GM12891 (cell line): ENCODE results near the gene EHMT1.

Source experiments
- DNase-seq: peaks from one replicate; pipeline ENCODE4 v3.0.0; 2011; ENCODE audit warnings: low spot score; ENCODE audit not compliant: insufficient read length
- FAIRE-seq: peaks from 2 replicates; lab custom pipeline; 2011; peaks lifted over from hg19 to GRCh38; lab: Jason Lieb, UNC
- PAX5 ChIP-seq: IDR thresholded peaks from 2 replicates; pipeline ENCODE4 v1.6.1; 2011; ENCODE audit warnings: low read length, moderate library complexity, mild to moderate bottlenecking; ENCODE audit not compliant: insufficient read depth, severe bottlenecking
- POLR2A ChIP-seq: IDR thresholded peaks from 2 replicates; pipeline ENCODE4 v1.6.1; 2011; ENCODE audit warnings: low read depth, low read length, control low read depth
- POLR2AphosphoS5 ChIP-seq: IDR thresholded peaks from 2 replicates; pipeline ENCODE4 v1.6.1; 2011; ENCODE audit warnings: low read depth, low read length, control low read depth
- POU2F2 ChIP-seq: IDR thresholded peaks from 2 replicates; pipeline ENCODE4 v1.6.1; 2011; ENCODE audit warnings: low read depth, mild to moderate bottlenecking, control low read depth, low read length, moderate library complexity
- SPI1 ChIP-seq: IDR thresholded peaks from 2 replicates; pipeline ENCODE4 v1.6.1; 2011; ENCODE audit warnings: low read depth, low read length, control low read depth
- TAF1 ChIP-seq: IDR thresholded peaks from 2 replicates; pipeline ENCODE4 v1.6.1; 2011; ENCODE audit warnings: low read depth, low read length, control low read depth

The EHMT1 gene

DNA sequence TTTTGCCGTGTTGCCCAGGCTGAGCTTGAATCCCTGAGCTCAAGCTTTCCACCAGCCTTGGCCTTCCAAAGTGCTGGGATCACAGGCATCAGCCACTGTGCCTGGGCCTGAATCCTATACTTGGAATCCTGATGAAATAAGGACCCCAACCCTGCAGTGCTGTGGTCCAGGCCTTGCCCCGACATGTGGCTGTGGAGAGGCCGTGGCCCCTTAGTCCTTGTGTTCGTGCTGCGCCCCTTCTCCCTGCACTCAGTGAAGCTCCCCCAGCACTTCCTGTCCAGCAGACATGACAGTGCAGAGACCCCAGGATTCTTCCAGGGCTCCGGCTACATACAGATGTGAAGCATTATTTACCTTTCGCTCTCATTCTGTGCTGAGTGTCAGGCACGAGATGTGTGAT is 52.9 kb downstream of the EHMT1 start:
- DNase-seq (no peak), FAIRE-seq (no peak)

DNA sequence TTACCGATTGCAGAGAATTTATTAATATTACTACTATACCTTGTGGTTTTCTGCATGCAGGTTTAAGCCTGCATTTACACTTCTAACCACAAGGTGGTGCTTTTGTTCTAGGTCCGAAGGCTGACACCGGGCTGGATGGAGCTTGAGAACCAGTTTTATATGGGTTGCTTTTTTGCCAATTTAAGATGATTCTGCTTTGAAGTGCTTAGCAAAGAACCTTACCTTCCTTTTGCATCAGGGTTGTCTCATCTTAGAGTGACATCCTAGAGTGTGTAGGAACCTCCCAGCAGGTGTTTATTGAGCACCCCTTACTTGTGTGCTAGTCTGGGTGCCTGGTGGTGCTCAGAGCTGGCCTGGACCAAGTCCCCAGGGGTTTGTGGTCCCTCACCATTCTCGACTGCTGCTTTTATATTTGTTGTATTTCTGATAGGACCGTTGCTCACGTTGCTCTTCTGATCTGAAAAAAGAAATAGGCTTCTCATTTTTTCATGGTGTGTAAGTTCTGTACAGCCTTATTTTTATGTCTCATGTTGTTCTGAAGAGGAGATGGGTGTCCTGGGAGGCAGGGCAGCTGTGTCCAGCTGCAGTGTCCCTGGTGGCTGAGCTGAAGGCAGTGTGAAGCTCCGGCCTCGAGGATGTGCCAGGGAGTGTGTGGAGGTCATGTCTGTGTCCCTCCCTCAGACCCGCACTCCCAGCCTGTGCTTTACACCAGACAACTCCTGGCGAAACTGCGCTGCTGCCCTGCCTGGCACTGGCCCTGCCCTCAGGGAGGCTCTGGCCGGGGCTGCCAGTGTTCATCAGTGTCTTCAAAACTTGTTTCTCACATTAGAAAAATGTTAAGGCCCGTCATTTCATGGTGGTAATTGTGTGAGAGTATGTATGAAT is 54.3 kb downstream of the EHMT1 start:
- DNase-seq, result peak; percentile 66
- no peak for TF ChIP-seq SPI1
- no peak for TF ChIP-seq POU2F2
- TF ChIP-seq PAX5, result no peak
- TF ChIP-seq TAF1, result no peak
- TF ChIP-seq POLR2A, result no peak
- no peak for TF ChIP-seq POLR2AphosphoS5
- FAIRE-seq, result peak; percentile 78

More for the DNA sequence above, 52.9 kb downstream of the EHMT1 start:
- TF ChIP-seq POLR2AphosphoS5 (no peak), POU2F2 (no peak), SPI1 (no peak), TAF1 (no peak), PAX5 (no peak), POLR2A (no peak)

DNA sequence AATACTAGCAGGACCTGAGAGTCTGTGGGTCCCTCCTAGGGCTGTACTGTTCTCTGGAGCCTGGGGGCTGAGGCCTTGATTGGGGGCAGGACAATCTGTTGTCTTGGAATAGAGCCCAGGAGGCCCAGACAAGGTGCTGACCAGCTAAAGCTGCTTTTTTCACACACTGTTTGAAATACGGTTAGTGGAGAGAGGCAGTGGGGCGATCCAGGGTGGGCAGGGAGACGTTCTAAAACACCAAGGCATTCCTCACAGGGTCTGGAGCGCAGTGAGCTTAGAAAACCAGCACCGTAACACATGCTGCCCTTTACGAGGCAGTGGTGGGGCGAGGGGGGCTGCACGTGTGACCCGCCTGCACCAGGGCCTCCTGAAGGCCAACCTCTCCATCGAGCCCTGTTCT is 55.1 kb downstream of the EHMT1 start:
- TF ChIP-seq POU2F2 (no peak), PAX5 (no peak), POLR2A (no peak), POLR2AphosphoS5 (no peak), SPI1 (no peak), TAF1 (no peak)
- no peak for DNase-seq
- no peak for FAIRE-seq

DNA sequence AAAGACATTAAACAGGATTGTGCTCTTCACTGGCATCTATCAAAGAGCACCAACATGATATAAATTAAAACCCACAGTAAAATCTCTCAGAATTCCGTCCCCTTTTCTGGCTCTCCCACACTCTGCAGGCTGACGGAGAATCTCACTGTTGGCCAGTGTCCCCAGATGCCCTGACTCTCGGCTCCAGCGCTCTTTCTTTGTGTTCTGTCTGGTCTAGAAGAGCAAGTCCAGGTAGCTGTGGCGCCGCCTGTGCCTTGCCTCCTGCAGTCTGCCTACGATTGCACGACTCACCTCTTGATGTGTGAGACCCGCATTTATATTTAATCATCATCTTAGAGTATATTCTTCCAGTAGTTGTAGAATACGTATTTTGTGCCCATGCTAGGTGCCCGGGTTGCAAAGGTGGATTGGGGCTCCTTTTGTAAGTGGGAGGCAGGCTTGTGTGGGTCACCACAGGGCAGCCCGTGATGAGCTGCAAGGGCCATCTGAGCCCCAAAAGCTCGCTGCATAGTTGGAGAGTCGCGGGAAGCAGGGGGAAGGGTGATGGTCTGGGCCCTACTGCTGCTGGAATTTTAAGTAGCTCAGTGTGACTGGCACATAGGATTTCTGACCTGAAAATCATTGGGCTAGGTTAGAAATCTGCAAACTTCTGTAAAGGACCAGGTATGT is 55.6 kb downstream of the EHMT1 start:
- no peak for FAIRE-seq

DNA sequence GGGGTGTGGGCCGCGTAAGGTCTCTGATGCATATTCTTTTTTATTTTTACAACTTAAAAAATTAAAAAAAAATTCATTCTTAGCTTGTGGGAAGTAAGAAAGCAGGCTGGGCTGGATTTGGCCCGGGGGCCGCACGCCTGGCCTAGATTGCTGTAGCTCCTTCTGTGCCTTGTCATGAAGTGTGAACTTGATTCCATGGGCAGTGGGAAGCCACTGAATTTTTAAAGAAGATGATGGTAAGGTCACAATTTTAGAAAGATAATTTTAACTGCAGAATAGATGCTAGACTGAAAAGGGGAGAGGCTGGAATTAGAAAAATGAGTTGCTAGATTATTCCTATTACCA is 56.1 kb downstream of the EHMT1 start:
- DNase-seq, result no peak
- TF ChIP-seq POLR2A, result no peak
- TF ChIP-seq TAF1, result no peak
- TF ChIP-seq PAX5, result no peak
- no peak for TF ChIP-seq POLR2AphosphoS5
- no peak for TF ChIP-seq SPI1
- no peak for TF ChIP-seq POU2F2
- FAIRE-seq, result no peak

More for the DNA sequence above, 55.6 kb downstream of the EHMT1 start:
- TF ChIP-seq PAX5 (no peak), POU2F2 (no peak), POLR2A (no peak), SPI1 (no peak), POLR2AphosphoS5 (no peak), TAF1 (no peak)
- DNase-seq, result no peak

DNA sequence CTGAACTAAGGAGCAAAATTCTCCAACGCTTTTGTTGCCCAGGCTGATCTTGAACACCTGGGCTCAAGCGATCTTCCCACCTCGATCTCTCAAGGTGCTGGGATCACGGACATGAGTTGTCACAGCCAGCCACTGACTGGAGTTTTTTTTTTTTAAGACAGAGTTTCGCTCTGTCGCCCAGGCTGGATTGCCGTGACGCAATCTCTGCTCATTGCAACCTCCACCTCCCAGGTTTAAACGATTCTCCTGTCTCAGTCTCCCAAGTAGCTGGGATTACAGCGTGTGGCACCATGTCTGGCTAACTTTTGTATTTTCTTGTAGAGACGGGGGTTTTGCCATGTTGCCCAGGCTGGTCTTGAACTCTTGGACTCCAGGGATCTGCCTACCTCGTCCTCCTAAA is 58.2 kb downstream of the EHMT1 start:
- FAIRE-seq (no peak), DNase-seq (no peak)
- TF ChIP-seq POLR2AphosphoS5 (no peak), POU2F2 (no peak), SPI1 (no peak), TAF1 (no peak), PAX5 (no peak), POLR2A (no peak)

DNA sequence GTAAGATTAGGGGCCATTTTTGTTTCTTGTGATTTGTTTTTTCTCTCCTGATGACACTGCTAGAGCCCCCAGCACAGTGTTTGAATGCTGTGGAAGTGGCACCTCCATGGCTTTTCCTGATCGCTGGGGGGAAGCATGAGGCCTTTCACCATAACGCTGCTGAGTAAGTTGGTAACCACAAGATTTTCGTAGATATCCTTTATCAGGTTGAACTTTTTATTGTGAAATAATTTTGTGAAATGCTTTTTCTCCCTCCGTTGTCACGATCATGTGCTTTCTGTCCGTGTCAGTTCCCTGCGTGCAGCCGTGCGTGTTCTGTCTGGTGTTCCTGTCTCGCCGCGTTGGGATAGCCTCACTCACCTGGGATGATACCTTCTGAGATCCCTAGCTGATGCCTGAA is 59.4 kb downstream of the EHMT1 start:
- DNase-seq (no peak), FAIRE-seq (no peak)
- TF ChIP-seq PAX5 (no peak), TAF1 (no peak), POLR2AphosphoS5 (no peak), SPI1 (no peak), POLR2A (no peak), POU2F2 (no peak)

DNA sequence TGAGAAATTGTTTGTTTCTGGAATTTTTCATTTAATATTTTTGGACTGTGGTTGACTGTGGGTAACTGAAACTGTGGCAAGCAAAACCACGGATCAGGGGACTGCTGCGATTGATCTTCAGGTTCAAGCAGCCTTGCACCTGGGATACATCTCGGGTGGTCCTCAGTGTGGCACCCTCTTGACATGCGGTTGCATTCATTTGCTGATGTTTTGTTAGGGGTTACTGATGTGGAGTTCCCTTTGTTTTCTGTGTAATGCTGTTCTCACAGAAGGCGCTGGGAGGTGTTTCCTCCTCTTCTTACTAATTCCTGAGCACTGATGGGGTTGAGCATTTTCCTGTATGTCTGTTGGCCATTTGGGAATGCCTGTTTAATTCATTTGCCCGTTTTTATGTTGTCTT is 60.4 kb downstream of the EHMT1 start:
- TF ChIP-seq SPI1 (no peak), PAX5 (no peak), POU2F2 (no peak), POLR2AphosphoS5 (no peak), TAF1 (no peak), POLR2A (no peak)
- DNase-seq (no peak), FAIRE-seq (peak; percentile 62)

DNA sequence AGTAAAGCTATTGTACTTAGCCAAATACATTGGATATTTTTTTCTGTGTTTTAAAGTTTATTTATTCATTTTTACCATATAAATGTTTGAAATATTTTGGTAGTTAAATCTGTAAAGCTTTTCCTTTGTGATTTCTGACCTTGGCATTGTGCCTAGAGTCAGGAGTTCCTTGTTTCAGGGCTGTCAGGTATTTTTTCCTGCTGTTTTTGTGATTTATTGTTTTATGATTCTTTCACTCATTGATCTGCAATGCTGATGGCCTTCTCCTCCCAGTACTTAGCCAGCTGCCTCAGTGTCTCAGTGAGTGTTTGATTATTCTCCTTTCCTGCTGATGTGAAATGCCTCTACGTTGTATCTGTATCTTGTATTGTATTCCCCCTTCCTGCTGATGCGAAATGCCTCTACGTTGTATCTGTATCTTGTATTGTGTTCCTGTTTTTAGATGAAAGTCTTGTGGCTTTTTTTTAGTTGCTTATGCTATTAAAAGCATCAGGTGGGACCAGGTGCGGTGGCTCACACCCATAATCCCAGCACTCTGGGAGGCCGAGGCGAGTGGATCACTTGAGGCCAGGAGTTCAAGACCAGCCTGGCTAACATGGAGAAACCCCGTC is 61.0 kb downstream of the EHMT1 start:
- TF ChIP-seq POLR2AphosphoS5 (no peak), PAX5 (no peak), POLR2A (no peak), POU2F2 (no peak), SPI1 (peak; percentile 20; the same call in 1 of the 2 replicates), TAF1 (no peak)
- FAIRE-seq (no peak), DNase-seq (no peak)
